Measurements from ENCODE around the gene NOP10. TPM values are rescaled to one million over a fixed set of nuclear protein-coding genes. Genes with fewer than 3 reads are reported as not detected.

NOP10 gene
- total and polyA plus RNA-seq, 2 donors (not counting 1 experiment from before 2014, with no cell fraction given) = 68.2 to 133 TPM

DNA sequence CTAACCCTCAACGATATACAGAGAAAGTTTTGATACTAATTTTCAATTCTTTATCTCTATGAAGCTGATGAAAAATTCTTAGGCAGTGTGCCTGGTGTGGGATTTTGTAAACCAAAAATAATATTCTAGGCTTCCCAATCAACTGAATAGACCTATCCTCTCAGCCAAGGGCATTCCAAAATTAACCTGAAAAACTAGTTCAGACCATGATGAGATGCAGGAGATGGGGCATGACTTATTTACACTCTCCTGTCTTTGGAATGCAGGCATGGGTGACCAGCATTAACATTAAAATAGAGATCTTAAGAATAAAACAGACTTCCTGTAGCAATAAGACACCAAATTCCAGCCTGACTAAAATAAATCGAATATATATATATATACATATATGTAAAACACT lies 31.9 kb upstream of the NOP10 start:
- H3K36me3 ChIP-seq (replicated peaks in 1 of 2; ENCODE audit: control extremely low read depth in 1 of 2, control insufficient read depth in 1 of 2, extremely low read depth in 1 of 2, insufficient read depth in 2 of 2, low read length in 1 of 2) = no peaks in the 10 kb centered on the region
- H4K20me1 ChIP-seq (ENCODE audit: control insufficient read depth, insufficient read depth, low read length, poor library complexity, severe bottlenecking) = no peaks in the 10 kb centered on the region
- Mint-ChIP-seq H3K27me3 (no peaks in the 10 kb centered on the region), H3K4me3 (no peak overlapping the region), H3K9me3 (ENCODE audit: insufficient read depth) (peaks cover 5% of the 10 kb centered on the region), H3K27ac (no peak overlapping the region), H3K4me1 (peaks cover 6% of the 10 kb centered on the region)
- H3K4me3 ChIP-seq (ENCODE audit: control extremely low read depth in 1 of 5, extremely low read depth in 1 of 5, insufficient read depth in 1 of 5, low read depth in 2 of 5, low read length in 4 of 5) = no peak overlapping the region
- no peak for DNase-seq
- CTCF ChIA-PET = no interaction called here
- ATAC-seq (ENCODE audit: low read depth) = no peak
- H3K9me3 ChIP-seq (ENCODE audit: control extremely low read depth in 1 of 3, control insufficient read depth in 2 of 3, insufficient read depth in 1 of 3, low read length in 2 of 3) = no peaks in the 10 kb centered on the region
- POLR2A ChIA-PET = no interaction called here
- H2AFZ ChIP-seq (ENCODE audit: insufficient read depth, low read depth, low read length, poor library complexity, severe bottlenecking) = no peak overlapping the region
- TF ChIP-seq EZH2 (IDR thresholded peaks at IDR 0.05; ENCODE audit: borderline replicate concordance, insufficient read depth, low read depth, low read length, poor library complexity, severe bottlenecking) = no peak
- TF ChIP-seq, protein P1, sequence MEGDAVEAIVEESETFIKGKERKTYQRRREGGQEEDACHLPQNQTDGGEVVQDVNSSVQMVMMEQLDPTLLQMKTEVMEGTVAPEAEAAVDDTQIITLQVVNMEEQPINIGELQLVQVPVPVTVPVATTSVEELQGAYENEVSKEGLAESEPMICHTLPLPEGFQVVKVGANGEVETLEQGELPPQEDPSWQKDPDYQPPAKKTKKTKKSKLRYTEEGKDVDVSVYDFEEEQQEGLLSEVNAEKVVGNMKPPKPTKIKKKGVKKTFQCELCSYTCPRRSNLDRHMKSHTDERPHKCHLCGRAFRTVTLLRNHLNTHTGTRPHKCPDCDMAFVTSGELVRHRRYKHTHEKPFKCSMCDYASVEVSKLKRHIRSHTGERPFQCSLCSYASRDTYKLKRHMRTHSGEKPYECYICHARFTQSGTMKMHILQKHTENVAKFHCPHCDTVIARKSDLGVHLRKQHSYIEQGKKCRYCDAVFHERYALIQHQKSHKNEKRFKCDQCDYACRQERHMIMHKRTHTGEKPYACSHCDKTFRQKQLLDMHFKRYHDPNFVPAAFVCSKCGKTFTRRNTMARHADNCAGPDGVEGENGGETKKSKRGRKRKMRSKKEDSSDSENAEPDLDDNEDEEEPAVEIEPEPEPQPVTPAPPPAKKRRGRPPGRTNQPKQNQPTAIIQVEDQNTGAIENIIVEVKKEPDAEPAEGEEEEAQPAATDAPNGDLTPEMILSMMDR (IDR thresholded peaks at IDR 0.05) = no peak
- no peaks in the 10 kb centered on the region for H3K27me3 ChIP-seq (replicated peaks in 1 of 4; ENCODE audit: control extremely low read depth in 1 of 4, control insufficient read depth in 3 of 4, insufficient read depth in 4 of 4, low read length in 3 of 4)
- no peak overlapping the region for H3K9ac ChIP-seq (ENCODE audit: low read length)
- H3K79me2 ChIP-seq (ENCODE audit: control insufficient read depth, insufficient read depth, low read length) = no peaks in the 10 kb centered on the region
- no CpG with 5 or more reads among the region's 2 CpGs for WGBS (ENCODE audit: insufficient coverage)
- H3K4me1 ChIP-seq (ENCODE audit: control insufficient read depth in 2 of 2, insufficient read depth in 2 of 2, low read length in 2 of 2) = no peaks in the 10 kb centered on the region
- no peak overlapping the region for H3K4me2 ChIP-seq (replicated peaks; ENCODE audit: low read depth, low read length, poor library complexity, severe bottlenecking)
- intact Hi-C loops (cut with micrococcal nuclease) = no loop called here
- H3K27ac ChIP-seq (ENCODE audit: low read length in 2 of 2) = no peak overlapping the region

DNA sequence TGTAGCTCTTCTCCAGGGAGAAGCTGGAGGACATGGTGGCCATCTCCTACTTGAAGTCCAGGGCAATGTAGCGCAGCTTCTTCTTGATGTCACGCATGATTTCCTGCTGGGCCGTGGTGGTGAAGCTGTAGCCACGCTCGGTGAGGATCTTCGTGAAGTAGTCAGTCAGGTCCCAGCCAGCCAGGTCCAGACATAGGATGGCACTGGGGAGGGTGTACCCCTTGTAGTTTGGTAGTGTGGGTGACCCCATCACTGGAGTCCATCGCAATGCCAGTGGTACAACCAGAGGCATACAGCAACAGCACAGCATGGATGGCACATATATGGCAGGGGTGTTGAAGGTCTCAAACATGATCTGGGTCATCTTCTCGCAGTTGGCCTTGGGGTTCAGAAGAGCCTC lies 31.0 kb upstream of the NOP10 start:
- Histone ChIP-seq H2AFZ (ENCODE audit: insufficient read depth, low read depth, low read length, poor library complexity, severe bottlenecking) (no peak overlapping the region), H3K4me1 (ENCODE audit: control insufficient read depth in 2 of 2, insufficient read depth in 2 of 2, low read length in 2 of 2) (peaks cover 0 to 2% of the 10 kb centered on the region in 2 donors), H3K4me2 (replicated peaks; ENCODE audit: low read depth, low read length, poor library complexity, severe bottlenecking) (no peak overlapping the region), H4K20me1 (ENCODE audit: control insufficient read depth, insufficient read depth, low read length, poor library complexity, severe bottlenecking) (no peaks in the 10 kb centered on the region), H3K9ac (ENCODE audit: low read length) (no peak overlapping the region), H3K27ac (ENCODE audit: low read length in 2 of 2) (no peak overlapping the region), H3K9me3 (ENCODE audit: control extremely low read depth in 1 of 3, control insufficient read depth in 2 of 3, insufficient read depth in 1 of 3, low read length in 2 of 3) (no peaks in the 10 kb centered on the region), H3K79me2 (ENCODE audit: control insufficient read depth, insufficient read depth, low read length) (no peaks in the 10 kb centered on the region), H3K36me3 (replicated peaks in 1 of 2; ENCODE audit: control extremely low read depth in 1 of 2, control insufficient read depth in 1 of 2, extremely low read depth in 1 of 2, insufficient read depth in 2 of 2, low read length in 1 of 2) (no peaks in the 10 kb centered on the region), H3K4me3 (ENCODE audit: control extremely low read depth in 1 of 5, extremely low read depth in 1 of 5, insufficient read depth in 1 of 5, low read depth in 2 of 5, low read length in 4 of 5) (no peak overlapping the region), H3K27me3 (replicated peaks in 1 of 4; ENCODE audit: control extremely low read depth in 1 of 4, control insufficient read depth in 3 of 4, insufficient read depth in 4 of 4, low read length in 3 of 4) (no peaks in the 10 kb centered on the region)
- POLR2A ChIA-PET = no interaction called here
- no peak for DNase-seq
- intact Hi-C loops (cut with micrococcal nuclease) = no loop called here
- no peak overlapping the region for H3K27ac Mint-ChIP-seq
- CTCF ChIA-PET = no interaction called here
- TF ChIP-seq, protein P1 (IDR thresholded peaks at IDR 0.05) = no peak
- no peak for TF ChIP-seq EZH2 (IDR thresholded peaks at IDR 0.05; ENCODE audit: borderline replicate concordance, insufficient read depth, low read depth, low read length, poor library complexity, severe bottlenecking)
- no peak for ATAC-seq (ENCODE audit: low read depth)
- H3K4me3 Mint-ChIP-seq = no peak overlapping the region
- no peaks in the 10 kb centered on the region for H3K27me3 Mint-ChIP-seq
- H3K9me3 Mint-ChIP-seq (ENCODE audit: insufficient read depth) = peaks cover 5% of the 10 kb centered on the region
- peaks cover 11% of the 10 kb centered on the region for H3K4me1 Mint-ChIP-seq
- WGBS (ENCODE audit: insufficient coverage) = over 99% methylated on average over 8 of the region's 8 CpGs
